Measurements from ENCODE around the gene TAS2R31.
A peak's percentile ranks its signal among the peaks of the same experiment; 100 is the strongest.
"Not testable (repeated sequence)": the region's sequence is repeated elsewhere in the genome, so short reads cannot be mapped to it uniquely, and the experiment has no call there.

Gene TAS2R31, protein sequence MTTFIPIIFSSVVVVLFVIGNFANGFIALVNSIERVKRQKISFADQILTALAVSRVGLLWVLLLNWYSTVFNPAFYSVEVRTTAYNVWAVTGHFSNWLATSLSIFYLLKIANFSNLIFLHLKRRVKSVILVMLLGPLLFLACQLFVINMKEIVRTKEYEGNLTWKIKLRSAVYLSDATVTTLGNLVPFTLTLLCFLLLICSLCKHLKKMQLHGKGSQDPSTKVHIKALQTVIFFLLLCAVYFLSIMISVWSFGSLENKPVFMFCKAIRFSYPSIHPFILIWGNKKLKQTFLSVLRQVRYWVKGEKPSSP

DNA sequence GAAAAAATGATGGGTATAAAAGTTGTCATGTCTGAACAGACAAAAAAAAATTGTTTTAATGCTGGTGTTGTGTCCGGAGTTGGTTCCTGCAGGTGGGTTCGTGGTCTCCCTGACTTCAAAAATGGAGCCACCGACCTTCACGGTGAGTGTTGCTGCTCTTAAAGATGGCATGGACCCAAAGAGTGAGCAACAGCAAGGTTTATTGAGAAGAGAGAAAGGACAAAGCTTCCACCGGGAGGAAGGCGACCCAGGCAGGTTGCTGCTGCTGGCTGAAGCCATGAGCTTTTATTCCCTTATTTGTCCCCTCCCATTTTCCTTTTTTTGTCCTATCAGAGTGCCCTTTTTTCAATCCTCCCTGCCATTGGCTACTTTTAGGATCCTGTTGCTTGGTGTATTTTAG is at the start of gene TAS2R31:
Gene TAS2R31, minus strand, starts transcription at position 101 of the 400 bp plus-strand sequence. Its CDS starts 72 bp downstream, at position 29.
- DNase-seq = no peak

DNA sequence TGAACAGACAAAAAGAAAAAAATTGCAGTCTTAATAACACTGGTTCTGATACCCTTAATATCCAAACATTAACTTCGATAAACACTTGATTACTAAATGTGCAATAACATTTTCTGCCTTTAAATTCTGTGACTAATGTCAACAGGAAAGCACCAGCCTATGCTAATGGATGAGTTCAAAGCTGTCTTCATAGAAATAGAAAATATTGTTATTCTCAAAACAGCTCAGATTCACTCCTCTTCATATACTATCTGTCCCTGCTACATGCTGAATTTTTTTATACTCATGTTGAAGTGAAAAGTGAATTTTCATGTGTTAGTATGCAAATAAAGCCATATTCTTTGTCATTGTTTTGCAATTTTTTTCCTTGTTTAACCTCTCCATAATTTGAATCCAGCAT is 47.0 kb upstream of the TAS2R31 start:
- no peak for DNase-seq

DNA sequence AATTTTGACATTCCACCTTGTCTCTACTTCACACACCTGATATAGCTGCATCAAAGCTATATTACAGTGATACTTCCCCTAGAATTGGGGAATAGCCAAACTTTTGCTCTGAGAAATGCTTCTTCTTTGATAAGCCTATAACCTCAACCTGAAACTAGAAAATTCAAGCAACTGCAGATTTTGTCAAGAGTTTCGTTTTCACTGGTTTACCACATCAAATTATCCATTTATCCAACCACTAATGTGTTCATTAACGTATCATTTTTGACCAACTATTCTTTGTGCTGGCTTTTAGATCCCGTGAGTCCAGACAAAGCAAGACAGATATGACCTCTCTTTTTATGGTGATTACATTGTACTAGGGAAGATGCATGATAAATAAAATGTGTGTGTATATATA is 44.4 kb upstream of the TAS2R31 start:
- no peak for DNase-seq

DNA sequence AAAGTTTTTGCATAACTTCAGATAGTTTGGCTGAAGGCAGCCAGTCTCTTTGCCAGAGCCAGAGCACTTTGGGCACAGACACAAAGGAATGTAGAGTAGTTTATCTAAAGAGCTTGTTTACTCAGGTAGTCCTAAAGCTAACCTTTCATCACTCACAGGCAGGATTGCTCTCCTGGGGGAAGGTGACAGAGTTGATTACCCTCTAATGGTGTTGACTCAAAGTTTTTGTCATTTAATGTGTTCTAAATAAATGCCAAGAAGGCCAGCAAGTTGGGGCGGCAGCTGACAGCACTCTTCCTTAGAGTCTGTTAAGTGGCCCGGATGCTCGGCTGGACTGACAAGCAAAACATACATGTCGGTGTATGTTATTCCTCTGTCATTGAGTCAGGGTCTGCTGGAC is 40.2 kb upstream of the TAS2R31 start:
- no peak for DNase-seq

DNA sequence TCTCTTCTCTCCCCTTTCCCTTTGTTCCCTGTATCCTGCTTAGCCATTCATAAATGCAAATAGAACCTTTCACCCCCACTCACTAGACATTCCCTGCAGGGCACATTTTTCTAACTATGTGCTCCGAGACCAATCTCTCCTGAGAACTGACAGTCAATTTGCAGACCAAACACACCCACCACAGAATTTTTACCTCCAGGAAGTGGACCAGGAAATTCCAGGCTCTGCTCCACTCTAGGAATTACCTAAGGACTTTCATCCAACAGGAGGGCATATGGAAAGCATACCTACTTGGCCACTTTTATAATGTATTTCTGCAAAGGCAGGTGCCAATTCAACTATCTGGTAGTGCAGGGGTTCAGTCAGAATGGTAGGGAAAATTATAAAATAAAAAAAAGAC is 39.8 kb upstream of the TAS2R31 start:
- DNase-seq = no peak

DNA sequence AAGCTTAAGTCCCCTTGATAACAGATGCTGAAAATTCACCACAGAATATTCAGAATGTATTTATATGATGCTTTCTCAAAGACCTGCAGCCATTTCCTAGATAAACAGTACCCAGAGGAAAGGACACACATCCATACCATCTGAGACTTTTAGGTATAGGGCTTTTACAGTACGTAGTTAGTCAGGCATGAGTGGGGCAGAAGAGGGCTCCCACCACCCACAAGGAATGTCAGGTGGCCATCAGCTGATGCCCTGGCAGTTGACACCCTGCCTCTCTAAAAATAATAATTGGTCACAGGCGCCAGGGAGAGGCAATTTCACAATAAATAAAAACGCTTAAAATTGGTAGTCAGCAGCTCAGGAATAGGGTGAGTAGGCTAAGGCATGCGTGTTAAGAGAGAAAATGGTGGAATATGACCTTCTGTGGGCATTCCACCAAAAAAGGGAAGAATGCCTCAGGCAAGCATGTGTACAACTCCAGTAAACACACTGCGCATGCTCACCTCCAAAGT is 38.7 kb upstream of the TAS2R31 start:
- peak; percentile 7 for DNase-seq

DNA sequence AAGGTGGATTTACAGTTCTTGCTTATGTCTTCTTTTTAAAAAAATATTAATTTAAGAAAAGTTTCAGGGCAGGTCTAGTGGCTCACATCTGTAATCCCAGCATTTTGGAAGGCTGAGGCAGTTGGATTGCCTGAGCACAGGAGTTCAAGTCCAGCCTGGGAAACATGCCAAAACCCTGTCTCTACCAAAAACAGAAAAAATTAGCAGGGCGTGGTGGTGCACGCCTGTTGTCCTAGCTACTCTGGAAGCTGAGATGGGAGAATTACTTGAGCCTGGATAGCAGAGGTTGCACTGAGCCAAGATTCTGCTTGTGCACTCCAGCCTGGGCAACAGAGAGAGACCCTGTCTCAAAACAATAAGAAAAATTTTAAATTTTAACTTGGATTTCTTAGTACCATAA is 36.3 kb upstream of the TAS2R31 start:
- DNase-seq = no peak

DNA sequence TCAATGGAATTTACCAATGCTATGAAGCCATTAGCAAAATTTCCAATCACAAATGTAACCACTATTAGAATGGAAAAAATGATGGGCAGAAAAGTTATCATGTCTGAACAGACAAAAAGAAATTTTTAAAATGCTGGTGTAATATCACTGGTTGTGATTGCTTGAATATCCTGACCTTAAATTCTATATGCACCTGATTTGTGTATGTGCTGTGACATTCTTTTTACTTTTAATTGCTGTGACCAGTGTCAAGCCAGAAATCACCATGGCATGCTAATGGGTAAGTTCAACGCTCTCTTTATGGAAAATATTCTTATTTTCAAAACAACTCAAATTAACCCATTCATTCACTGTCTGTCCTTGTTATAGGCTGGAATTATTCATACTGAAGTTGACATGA is 31.0 kb upstream of the TAS2R31 start, which contains the start of gene TAS2R46:
Gene TAS2R46, minus strand, starts transcription at position 101 of the 400 bp plus-strand sequence. Its CDS starts 0 bp downstream, at position 101.
- not testable (repeated sequence) for DNase-seq

DNA sequence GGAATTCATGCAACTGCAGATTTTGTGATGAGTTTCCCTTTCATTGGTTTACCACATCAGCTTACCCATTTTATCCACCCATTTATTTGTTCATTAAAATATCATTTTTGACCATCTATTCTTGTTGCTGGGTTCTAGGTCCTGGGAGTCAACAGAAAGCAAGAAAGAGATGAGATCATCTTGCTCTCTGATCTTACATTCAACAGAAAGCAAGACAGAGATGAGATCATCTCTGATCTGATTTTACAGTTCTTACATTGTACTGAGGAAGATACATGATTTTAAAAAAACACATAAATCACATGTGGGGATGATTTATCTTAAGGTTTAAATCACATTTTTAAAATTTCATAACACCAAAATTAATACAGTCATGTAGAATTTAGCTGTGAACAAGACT is 28.6 kb upstream of the TAS2R31 start:
- peak; percentile 35 for DNase-seq

DNA sequence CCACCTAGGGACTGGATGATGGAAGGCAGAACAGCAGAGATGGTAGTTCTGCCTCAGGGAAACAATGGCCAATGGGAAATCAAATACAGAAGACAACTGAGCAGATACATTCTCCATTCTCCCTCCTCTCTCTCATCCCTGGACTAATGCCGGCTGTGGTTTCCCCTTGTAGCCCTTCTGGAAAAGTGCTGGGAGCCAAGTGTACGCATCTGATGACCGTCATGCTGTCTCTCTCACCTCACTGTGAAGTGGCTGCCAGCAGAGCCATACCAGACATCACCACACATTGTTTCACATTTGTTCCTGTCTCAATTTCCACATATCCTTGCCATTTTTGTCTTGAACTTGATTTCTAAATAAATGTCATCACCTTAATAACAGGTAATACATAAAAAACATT is 27.8 kb upstream of the TAS2R31 start:
- DNase-seq = no peak

DNA sequence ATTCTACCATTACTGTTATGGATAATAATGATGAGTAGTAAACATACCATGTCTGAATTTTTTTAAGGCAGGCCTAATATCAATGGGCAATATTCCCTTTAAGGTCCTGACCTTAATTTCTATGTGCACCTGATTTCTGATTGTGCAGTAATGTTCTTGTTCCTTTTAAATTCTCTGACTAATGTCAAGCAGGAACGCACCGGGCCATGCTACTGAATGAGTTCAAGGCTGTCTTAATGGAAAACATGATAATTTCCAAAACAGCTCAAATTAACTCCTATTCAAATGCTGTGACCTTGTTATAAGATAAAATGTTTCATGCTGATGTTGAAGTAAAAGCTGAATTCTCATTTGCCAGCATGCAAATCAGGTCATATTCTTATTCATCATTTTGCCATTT is 24.1 kb upstream of the TAS2R31 start:
- no peak for DNase-seq

DNA sequence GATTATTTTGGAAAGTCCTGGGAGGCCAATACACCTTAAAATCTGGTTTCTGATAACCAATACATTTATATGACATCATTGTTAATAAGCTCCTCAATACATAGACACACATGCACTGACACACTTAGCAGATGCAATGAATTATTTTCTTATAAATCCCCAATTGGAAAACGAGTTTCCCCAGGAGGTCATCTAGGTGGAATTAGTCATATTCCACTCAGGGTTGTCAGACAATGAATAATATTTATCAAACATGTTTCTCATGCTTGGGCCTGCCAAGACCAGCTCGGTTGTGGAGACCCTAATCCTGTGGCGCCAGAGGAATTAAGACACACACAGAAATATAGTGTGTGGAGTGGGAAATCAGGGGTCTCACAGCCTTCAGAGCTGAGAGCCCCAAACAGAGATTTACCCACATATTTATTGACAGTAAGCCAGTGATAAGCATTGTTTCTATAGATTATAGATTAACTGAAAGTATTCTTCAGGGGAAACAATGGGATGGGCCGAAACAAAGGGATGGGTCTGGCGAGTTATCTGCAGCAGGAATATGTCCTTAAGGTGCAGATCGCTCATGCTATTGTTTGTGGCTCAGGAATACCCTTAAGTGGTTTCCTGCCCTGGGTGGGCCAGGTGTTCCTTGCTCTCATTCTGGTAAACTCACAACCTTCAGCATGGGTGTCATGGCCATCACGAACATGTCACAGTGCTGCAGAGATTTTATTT is 18.8 kb upstream of the TAS2R31 start:
- not testable (repeated sequence) for DNase-seq

DNA sequence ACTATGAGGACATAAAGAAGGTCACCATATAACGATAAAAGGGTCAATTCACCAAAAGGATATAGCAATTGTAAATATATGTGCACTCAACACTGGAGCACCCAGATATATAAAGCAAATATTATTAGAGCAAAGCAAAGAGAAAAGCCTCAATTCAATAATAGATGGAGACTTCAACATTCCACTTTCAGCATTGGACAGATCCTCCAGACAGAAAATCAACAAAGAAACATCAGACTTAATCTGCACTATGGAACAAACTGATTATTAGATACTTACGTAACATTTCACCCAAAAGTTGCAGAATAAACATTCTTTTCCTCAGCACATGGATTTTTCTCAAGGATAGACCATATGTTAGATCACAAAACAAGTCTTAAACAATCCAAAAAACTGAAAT is 10.2 kb upstream of the TAS2R31 start:
- DNase-seq = not testable (repeated sequence)

DNA sequence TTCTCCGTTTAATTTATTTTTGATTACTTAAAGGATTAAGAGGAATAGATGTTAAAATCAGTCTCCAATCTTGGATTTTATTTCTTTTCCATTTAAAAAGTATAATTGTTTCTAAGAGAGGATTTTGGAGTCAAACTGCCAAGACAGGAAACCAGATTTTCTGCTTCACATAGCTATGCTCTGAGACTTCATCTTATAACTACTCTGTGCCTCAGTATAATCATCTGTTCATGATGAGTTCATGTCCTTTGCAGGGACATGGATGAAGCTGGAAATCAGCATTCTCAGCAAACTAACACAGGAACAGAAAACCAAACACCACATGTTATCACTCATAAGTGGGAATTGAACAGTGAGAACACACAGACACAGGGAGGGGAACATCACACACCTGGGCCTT is 9.0 kb upstream of the TAS2R31 start:
- no peak for DNase-seq

DNA sequence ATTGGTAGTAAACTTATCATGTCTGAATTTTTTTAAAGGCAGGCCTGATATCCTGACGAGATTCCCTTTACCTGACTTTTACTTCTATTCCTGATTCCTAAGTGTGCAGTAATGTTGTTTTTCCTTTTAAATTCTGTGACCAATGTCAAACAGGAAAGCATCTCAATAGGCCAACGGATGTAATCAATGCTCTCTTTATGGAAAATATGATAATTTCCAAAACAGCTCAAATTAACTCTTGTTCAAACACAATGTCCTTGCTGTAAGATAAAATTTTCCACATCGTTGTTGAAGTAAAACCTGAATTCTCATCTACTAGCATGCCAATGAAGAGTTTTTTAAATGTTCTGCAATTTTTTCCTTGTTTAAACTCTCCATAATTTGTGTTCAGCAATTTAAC is 8.0 kb upstream of the TAS2R31 start:
- no peak for DNase-seq

DNA sequence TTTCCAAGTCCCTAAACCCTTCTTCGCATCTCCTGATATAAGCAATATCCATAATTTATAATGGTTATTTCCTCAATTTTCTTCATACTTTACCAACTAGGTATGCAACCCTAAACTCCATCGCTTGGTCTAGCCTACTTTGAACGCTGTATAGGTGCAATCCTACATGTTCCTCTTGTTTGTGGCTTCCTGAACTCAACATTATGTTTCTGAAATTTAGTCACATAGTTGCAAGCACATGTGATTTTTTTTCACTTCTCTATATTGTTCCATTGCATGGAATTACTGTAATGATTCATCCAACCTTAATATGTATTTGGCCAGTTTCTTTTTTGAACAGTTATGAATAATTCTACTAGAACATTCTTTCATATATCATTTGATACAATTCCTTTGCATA is 2.8 kb upstream of the TAS2R31 start:
- not testable (repeated sequence) for DNase-seq

DNA sequence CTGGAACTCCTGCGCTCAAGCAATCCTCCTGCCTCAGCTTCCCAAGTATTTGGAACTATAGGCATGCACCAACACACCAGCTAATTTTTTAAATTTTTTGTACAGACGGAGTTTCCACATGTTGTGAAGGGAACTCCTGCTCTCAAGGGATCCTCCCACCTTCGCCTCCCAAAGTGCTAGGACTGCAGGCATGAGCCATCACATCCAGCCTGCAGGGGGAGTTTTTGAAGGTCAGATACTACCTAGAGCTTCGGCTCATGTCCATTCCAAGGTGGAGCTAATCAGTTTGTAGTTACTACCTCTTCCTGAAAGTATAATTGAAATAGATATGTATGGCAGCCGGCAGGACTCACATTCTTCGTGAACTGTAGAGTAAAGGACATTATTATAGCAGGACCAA is 5.1 kb downstream of the TAS2R31 start:
- no peak for DNase-seq

DNA sequence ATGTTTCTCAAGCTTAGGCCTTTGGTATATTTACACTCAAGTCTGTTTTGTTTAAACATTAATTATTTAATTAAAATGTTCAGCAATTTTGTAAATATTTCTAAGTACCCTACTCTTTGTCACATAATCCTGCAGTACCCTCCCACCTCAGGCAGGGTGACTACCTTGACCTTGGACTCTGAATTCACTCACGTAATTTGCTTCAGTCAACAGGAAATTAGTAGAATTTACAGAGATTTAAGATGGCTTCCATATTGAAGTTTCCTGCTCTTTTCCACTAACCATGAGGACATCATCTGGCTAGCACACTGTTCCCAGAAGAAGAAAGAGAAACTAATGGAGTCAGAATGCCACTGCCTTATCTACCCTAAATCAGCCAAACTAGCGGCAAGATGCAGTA is 7.8 kb downstream of the TAS2R31 start:
- no peak for DNase-seq

DNA sequence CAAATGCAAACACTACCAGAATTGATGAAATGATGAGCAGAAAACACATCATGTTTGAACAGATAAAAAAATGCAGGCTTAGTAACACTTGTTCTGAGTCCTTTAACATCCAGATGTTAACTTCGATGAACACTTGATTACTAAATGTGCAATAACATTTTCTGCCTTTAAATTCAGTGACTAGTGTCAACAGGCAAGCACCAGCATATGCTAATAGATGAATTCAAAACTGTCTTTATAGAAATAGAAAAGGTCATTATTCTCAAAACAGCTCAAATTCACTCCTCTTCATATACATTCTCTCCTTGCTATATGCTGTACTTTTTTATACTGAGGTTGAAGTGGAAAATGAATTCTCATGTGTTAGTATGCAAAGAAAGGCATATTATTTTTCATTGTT is 8.7 kb downstream of the TAS2R31 start, which contains the start of gene TAS2R19:
Gene TAS2R19, minus strand, starts transcription at position 101 of the 400 bp plus-strand sequence. Its CDS starts 49 bp downstream, at position 52.
- no peak for DNase-seq

DNA sequence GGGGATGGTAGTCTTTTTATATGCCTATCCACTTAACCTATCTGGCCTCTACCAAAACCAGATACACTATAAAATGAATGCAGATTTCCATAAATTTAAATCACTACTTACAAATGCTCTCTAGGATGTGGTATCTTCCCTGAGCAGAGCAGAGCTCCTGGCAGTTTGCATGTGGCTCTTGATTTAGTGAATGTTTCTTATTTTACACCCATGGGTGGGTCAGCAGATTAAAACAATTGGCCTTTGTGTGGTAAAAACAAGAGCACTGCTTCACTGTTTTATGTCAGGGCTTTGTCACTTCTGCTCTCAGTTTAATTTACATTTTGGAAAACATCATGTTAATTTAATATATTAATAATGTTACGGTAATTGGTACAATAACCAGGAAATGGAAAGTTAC is 14.3 kb downstream of the TAS2R31 start:
- DNase-seq = no peak

DNA sequence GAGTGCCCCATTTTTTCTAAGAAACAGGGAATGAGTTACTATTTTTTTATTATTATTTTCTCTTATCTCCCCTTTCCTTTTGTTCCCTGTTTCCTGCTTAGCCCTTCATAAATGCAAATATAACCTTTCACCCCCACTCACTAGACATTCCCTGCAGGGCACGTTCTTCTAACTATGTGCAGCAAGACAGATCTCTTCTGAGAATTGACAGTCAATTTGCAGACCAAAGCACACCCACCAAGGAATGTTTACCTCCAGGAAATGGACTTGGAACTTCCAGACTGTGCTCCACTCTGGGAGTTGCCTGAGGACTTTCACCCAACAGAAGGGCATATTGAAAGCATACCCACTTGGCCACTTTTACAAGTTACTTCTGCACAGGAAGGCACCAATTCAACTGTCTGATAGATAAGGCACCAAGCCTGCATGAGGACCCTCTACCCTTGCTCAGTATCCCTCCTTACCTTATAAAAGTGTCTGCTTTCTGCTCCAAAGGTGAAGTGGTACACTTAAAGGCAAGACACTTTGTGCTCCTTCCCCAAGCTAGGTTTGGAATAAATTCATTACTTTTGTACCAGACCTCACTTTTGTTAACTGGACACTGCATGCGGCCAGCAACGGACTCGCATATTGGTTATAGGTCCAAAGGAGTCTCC is 15.3 kb downstream of the TAS2R31 start:
- DNase-seq = no peak

DNA sequence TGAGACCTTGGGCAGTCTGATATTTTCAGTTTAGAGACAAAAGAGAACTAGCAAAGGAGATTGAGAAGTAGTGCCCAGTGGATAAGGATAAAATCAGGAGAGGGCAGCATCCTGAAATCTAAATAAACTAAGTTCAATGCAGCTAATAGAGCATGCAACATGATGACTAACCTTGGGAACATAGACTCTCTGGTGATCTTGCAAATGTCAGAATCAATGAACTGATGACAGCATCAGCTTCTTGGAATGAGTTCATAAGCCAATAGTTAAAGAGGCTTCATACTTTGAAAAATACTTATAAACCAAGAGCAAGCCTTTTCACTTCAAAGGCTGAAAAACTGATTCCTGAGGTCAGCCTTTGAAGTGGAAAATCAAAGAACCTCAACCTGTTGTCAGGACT is 17.0 kb downstream of the TAS2R31 start:
- DNase-seq = no peak

DNA sequence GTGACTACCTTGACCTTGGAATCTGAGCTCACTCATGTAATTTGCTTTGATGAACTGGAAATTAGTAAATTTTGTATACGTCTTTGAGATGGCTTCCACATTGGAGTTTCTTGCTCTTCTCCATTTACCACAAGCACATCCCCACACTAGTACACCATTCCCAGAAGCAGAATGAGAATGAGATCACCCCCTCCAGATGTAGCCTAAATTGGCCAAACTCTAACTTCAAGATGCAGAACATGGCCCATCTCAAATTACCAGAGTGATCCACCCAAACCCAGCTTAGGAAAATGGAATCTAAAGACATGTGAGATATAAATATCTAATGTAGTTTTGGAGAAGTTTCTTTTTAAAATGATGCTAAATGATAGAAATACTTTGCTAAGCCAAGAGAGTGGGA is 23.6 kb downstream of the TAS2R31 start:
- no peak for DNase-seq

DNA sequence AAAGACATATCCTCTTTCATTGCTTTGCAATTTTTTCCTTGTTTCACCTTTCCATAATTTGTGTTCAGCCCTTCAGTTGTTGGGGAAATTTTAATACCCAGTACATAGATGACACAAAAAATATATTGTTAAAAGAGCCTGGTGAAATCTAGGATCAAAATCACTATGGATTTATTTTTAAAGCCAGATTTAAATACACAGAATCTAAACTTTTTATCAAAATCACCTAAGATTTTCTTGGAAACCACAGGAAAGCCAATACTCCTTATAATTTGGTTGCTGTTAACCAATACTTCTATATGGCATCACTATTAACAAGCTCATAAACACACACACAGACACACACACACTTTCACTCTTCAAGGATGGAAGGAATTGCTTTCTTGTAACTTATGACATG is 33.0 kb downstream of the TAS2R31 start, which contains the start of gene TAS2R20:
Gene TAS2R20, minus strand, starts transcription at position 101 of the 400 bp plus-strand sequence. CDS start 429 bp downstream, outside the sequence.
- no peak for DNase-seq
